Stimulated activated naive B cell treated with anti-CD40 and anti-IgM and Interleukin-4, amounts not matched to agents 10 μg/mL and 1 μg/mL and 100 μg/mL, for 72 hours (primary cell): ENCODE measurements around the gene CRACR2A.
A peak's percentile ranks its signal among the peaks of the same experiment; 100 is the strongest.

Experiments
- ATAC-seq, 2 donors: fragments of 150-1000 bp; cut with Tn5 transposase; replicated peaks; 2 replicates each; pipeline ENCODE4 v1.10.0; 2021; ENCODE audit warnings: moderate library complexity in 1 of 2
- DNase-seq: peaks from one replicate; pipeline ENCODE4 v3.0.0; 2021
- H3K27ac Mint-ChIP-seq: one replicate; pipeline ENCODE4 v1.8.0; 2022; ENCODE audit warnings: mild to moderate bottlenecking, mixed read lengths
- H3K27me3 Mint-ChIP-seq, 2 donors: one replicate each; pipeline ENCODE4 v1.8.0; 2022; ENCODE audit warnings: mixed read lengths in 2 of 2
- H3K36me3 Mint-ChIP-seq, 2 donors: one replicate each; pipeline ENCODE4 v1.8.0; 2022; ENCODE audit warnings: mixed read lengths in 2 of 2, mild to moderate bottlenecking in 1 of 2
- H3K4me1 Mint-ChIP-seq, 2 donors: one replicate each; pipeline ENCODE4 v1.8.0; 2022; ENCODE audit warnings: mixed read lengths in 2 of 2, mild to moderate bottlenecking in 1 of 2
- H3K4me3 Mint-ChIP-seq, 2 donors: one replicate each; pipeline ENCODE4 v1.8.0; 2022; ENCODE audit warnings: mild to moderate bottlenecking in 2 of 2, mixed read lengths in 2 of 2, moderate library complexity in 1 of 2
- H3K9me3 Mint-ChIP-seq, 2 donors: one replicate each; pipeline ENCODE4 v1.8.0; 2022; ENCODE audit warnings: mixed read lengths in 2 of 2, mild to moderate bottlenecking in 1 of 2

Gene CRACR2A

DNA sequence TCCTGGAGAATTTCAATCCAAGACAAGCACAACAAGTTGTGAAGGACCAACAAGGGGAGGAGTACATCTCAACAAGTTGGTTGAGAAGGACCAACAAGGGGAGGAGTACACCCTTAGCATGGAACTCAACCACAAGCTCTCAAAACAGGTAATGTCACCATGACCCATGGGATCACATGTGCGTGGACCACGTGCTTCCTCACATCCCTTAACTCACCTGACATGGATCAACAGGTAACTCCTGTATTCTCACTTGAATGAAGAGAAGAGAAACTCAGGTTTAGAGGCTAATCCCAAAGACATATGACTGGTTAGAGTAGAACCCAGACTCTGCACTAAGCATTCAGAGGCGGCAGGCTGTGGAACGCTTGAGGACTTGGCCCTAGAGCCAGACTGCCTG lies 6.2 kb downstream of the CRACR2A start:
- Mint-ChIP-seq H3K4me3 (no peak overlapping the region), H3K4me1 (peaks cover 22 to 26% of the 10 kb centered on the region in 2 donors)

DNA sequence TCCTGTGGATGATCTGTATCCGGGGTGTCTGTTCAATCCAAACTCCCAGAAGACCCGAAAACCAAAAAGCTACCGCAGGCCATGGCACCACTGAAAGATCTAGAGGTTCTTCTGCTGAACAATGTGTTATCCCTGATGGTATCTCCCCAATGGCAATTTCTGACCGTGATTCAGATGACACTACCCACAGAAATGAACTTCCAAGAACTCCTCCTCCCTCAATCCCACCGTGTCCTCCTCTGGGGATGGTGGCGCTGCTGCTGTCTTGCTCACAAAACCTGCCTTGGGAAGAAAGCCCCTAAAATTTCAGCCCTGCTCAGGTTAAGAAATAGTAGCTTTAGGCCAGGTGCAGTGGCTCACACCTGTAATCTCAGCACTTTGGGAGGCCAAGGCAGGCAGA lies 7.8 kb downstream of the CRACR2A start:
- Mint-ChIP-seq H3K27ac (no peak overlapping the region), H3K4me1 (peaks cover 13 to 20% of the 10 kb centered on the region in 2 donors), H3K27me3 (no peaks in the 10 kb centered on the region), H3K4me3 (no peak overlapping the region), H3K36me3 (peaks cover 40 to 58% of the 10 kb centered on the region in 2 donors), H3K9me3 (no peaks in the 10 kb centered on the region)
- ATAC-seq (no peak), DNase-seq (no peak)

More for the DNA sequence above, 6.2 kb downstream of the CRACR2A start:
- Mint-ChIP-seq H3K27ac (no peak overlapping the region), H3K36me3 (peaks cover 41 to 62% of the 10 kb centered on the region in 2 donors), H3K27me3 (no peaks in the 10 kb centered on the region), H3K9me3 (no peaks in the 10 kb centered on the region)
- DNase-seq: no peak
- no peak for ATAC-seq

DNA sequence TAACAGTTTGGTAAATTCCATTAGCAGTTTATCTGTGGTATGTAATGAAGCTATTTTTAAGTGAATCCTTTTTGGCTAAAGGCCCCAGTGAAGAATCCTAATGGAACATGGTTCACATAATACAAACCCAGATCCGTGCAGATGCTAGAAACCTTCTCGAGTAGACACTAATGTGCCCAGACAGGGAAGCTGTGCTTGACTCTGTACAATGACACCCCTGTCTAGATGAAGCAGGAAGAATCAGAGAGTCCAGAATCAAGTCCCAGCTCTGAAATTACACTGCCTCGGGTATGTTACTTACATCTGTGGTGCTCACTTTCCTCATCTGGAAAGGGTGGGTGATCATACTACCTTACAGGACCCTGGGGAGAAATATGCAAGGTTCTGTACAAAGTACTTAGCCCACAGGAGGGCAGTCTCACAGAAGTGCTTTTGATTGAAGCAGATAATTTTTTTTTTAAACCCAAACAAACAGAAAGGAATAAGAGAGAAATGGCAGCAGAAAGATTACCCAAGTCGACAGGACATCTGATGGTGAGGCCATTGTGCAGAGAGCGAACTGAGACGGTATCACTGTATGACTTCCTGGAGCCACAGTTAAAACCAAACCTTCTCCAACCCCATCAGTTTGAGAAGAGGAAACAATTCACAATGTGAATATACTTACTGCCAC lies 8.5 kb downstream of the CRACR2A start:
- Mint-ChIP-seq H3K27me3 (no peaks in the 10 kb centered on the region), H3K4me1 (peaks cover 11 to 17% of the 10 kb centered on the region in 2 donors), H3K9me3 (no peaks in the 10 kb centered on the region), H3K4me3 (no peak overlapping the region), H3K27ac (no peak overlapping the region), H3K36me3 (peaks cover 41 to 56% of the 10 kb centered on the region in 2 donors)
- ATAC-seq: no peak
- no peak for DNase-seq

DNA sequence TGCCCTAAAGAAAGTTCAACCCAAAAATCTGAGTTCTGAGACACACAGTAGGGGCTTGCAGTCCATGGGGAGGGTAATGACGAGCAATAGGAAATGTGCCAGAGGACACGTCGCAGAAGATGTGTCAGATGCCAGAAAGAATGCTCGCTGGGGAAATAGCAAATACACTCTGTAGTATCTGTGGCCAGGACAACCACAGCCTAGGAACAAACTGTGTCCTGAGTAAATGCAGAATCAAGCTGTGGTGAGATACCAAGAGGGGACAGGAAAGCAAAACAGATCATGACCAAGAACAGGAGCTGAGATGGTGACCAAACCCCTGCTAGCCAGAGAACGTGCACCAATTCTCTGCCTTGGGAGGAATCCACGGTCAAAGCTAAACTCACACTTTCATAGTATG lies 9.1 kb downstream of the CRACR2A start:
- DNase-seq: no peak
- H3K4me1 Mint-ChIP-seq: peaks cover 10 to 15% of the 10 kb centered on the region in 2 donors

DNA sequence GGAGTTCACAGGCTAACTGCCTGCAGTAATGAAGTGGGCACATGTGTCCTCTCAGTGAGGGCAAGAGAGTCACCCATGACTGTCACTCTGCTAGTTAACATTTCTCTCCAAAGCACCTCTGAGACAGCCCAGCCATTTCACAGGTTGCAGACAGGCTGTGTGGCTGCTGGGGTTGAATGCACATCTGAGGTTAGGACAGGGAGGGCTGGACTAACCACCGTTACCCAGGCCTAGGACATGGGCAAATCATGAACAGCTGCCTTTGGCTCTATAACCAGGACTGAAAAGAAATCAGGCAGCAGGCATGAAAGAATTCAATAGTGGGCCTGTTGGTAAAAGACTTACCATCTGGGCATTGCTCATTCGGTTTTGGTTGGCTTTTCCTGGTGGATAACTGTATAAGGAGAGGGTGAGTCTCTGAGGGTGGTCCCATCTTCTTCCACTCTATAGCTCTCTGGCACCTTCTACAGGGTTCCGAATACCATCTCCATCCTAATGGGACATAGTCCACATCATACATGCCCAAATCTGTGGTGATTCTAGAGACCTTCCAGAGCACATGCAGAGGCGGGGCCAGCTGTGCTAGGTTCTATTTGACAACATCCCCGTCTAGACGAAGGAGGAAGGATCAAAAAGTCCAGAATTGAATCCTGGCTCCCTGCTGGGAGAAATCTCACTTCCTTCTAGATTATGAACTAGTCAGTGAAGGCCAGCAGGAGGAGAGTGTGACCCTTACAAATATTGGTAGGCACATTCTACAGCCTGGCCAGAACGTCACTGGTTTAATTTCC lies 10.8 kb downstream of the CRACR2A start:
- Mint-ChIP-seq H3K4me3 (no peak overlapping the region), H3K36me3 (peaks cover 35 to 45% of the 10 kb centered on the region in 2 donors), H3K4me1 (peaks cover 10 to 15% of the 10 kb centered on the region in 2 donors), H3K9me3 (no peaks in the 10 kb centered on the region), H3K27ac (no peak overlapping the region), H3K27me3 (no peaks in the 10 kb centered on the region)
- DNase-seq (no peak), ATAC-seq (no peak)

More for the DNA sequence above, 9.1 kb downstream of the CRACR2A start:
- Mint-ChIP-seq H3K4me3 (no peak overlapping the region), H3K36me3 (peaks cover 43 to 54% of the 10 kb centered on the region in 2 donors), H3K27me3 (no peaks in the 10 kb centered on the region), H3K9me3 (no peaks in the 10 kb centered on the region), H3K27ac (no peak overlapping the region)
- ATAC-seq: no peak

DNA sequence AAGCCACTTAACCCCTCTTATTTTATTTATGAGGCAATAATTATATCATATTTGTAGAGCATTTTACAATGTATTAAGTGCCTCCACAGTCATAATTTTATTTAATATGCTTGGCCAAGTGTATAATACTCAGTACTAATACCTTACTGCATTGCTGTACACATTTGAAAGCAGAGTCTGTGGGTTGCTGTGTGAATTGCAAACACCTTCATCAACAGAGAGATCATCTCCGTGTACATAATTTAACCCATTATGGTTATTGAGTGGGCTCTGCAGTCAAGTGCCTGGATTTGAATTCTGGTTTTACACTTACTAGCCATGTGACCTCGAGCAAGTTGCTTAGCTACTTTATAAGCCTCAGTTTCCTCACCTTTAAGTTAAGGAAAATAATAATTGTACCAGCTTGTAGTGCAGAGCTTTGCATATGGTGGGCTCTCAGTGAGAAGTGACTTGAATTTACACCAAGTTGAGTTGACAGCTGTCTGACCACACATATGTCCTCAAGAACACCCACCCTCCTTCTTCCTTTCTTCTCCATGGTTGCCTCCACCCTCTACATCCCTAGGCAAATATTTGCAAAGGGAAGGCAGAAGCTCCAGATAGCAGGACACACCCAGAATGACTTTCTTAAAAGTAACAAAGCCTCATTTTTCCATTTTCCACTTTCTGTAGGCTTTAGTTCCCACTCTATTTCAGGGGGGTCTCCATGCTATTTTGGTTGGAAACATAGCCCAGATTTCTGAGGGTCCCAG lies 12.3 kb downstream of the CRACR2A start:
- H3K36me3 Mint-ChIP-seq: peaks cover 22 to 31% of the 10 kb centered on the region in 2 donors

DNA sequence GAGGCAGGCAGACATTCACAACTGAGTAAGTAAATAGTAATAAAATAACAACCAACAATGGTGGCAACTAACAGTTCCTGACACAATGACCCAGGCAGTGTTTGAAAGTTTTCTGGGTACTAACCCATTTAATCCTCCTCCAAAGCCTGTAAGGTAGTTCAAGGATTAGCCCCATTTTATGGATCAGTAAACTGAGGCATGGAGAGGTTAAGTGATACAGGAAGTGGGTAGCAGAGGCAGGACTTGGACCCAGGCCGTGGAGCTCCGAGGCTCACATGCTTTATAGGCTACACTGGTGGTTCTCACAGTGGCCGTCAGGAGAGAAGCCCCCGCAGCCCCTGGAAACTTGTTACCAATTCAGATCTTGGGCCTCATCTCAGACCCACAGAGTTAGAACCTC lies 17.5 kb downstream of the CRACR2A start:
- H3K36me3 Mint-ChIP-seq: peaks cover 6 to 13% of the 10 kb centered on the region in 2 donors
- H3K27ac Mint-ChIP-seq: no peak overlapping the region
- no peak overlapping the region for H3K4me3 Mint-ChIP-seq
- DNase-seq: no peak
- no peaks in the 10 kb centered on the region for H3K27me3 Mint-ChIP-seq
- H3K9me3 Mint-ChIP-seq: no peaks in the 10 kb centered on the region
- ATAC-seq: no peak
- no peaks in the 10 kb centered on the region for H3K4me1 Mint-ChIP-seq

More for the DNA sequence above, 12.3 kb downstream of the CRACR2A start:
- Mint-ChIP-seq H3K9me3 (no peaks in the 10 kb centered on the region), H3K27me3 (no peaks in the 10 kb centered on the region), H3K27ac (peak overlapping the region; percentile 59), H3K4me3 (no peak overlapping the region), H3K4me1 (peaks cover 10 to 15% of the 10 kb centered on the region in 2 donors)
- no peak for DNase-seq
- ATAC-seq: no peak

DNA sequence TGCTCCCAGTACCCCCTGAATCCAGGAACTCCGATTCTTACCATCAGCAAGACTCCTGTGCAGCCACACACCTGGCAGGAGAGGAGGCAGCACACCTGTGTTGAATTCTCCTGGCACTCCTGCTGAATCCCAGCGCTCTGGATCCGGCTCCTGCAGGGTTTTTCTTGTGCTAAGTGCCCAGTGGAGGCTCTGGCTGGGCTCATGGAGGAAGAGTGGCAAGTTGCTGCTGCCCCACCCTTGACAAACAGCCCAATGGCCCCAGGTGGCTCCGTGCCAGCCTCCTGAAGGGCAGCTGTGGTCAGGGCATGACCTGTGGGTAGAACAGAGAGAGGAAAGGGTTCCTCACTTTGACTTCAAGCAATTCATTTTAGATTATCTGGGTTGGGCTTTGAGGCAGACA lies 20.0 kb downstream of the CRACR2A start:
- no peaks in the 10 kb centered on the region for H3K9me3 Mint-ChIP-seq
- H3K4me3 Mint-ChIP-seq: no peak overlapping the region
- H3K4me1 Mint-ChIP-seq: peaks cover 6 to 7% of the 10 kb centered on the region in 2 donors
- H3K27me3 Mint-ChIP-seq: no peaks in the 10 kb centered on the region
- DNase-seq: no peak
- no peak for ATAC-seq
- H3K27ac Mint-ChIP-seq: no peak overlapping the region
- peaks cover 24 to 35% of the 10 kb centered on the region in 2 donors for H3K36me3 Mint-ChIP-seq

DNA sequence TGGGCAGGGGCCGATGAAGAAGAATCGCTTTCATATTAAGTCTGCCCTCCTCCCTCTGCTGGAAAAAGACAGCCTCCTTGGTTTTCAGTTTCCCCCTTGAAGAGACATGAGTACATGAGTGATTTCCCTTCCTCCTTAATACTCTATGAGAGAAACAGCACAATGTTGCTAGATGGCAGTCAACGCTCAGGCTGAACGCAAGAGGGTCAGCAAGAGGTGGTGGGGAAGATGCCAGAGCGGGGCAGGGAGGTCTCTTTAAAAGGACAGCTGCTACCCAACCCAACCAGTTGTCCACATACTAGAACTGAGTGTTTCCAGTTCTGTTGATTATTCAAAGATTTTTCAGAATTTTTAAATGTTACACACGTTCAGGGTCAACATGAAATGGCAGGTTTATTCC lies 22.8 kb downstream of the CRACR2A start:
- ATAC-seq (no peak), DNase-seq (no peak)
- H3K4me3 Mint-ChIP-seq: no peak overlapping the region
- peaks cover 6 to 9% of the 10 kb centered on the region in 2 donors for H3K4me1 Mint-ChIP-seq
- no peak overlapping the region for H3K27ac Mint-ChIP-seq
- no peaks in the 10 kb centered on the region for H3K9me3 Mint-ChIP-seq
- H3K36me3 Mint-ChIP-seq: peaks cover 37 to 52% of the 10 kb centered on the region in 2 donors
- no peaks in the 10 kb centered on the region for H3K27me3 Mint-ChIP-seq

DNA sequence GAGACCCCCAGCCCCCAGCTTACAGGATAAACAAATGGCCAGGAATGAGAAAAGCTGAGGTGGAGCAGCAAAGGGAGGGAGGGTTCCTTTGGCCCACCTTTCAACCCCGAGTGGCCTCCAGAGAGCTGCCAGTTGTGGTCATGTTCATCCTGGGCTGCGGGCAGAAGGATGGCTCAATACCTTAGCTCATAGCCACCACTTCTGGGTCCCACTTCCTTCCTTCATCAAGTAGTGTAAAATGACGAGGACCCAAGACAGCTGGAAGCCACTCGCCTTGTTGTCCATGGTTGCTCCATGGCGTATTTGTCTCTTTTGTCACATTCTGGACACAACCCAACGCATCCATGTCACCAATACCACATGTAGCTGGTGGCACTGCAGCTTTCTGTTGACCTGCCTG lies 24.2 kb downstream of the CRACR2A start:
- Mint-ChIP-seq H3K36me3 (peaks cover 41 to 60% of the 10 kb centered on the region in 2 donors), H3K4me3 (no peak overlapping the region), H3K27me3 (no peaks in the 10 kb centered on the region), H3K4me1 (peaks cover 6 to 9% of the 10 kb centered on the region in 2 donors), H3K27ac (no peak overlapping the region), H3K9me3 (no peaks in the 10 kb centered on the region)
- no peak for DNase-seq
- peak; percentile 48 to 54 for ATAC-seq

DNA sequence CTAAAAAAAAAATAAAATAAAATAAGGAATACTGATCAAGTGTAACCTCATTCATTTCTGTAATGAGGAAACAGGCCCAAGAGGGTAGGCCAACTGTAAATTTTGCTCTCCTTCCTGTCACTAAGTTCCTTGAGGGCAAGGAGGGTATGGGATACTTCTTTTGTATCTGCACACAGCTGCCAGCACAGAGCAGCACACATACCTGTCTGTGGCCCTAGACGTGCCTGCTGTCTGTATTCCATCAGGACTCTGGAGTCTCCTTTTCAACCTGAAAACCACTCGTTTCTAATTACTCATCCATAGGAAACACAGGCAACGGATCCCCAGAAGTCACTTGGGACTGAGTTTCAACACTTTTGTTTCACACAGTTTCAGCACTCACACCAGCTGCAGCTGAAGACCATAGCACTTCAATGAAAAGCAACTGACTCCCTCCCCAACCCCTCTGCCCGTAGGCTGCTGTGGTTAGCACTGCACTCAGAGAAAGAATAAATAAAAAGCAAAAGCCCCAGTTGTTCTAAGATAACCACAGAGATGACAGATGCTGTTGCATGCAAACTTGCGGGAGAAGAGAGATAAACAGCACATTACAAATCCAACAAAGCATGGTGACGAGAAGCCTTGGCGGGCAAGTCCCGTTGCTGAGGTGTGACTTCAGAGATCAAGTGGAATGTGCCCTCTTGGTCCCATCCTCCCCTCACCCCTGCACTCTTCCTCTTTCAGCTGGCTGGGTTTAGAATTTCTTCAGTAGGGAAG lies 24.9 kb downstream of the CRACR2A start:
- ATAC-seq (peak; percentile 66 to 84), DNase-seq (no peak)
- Mint-ChIP-seq H3K4me3 (no peak overlapping the region), H3K9me3 (no peaks in the 10 kb centered on the region), H3K36me3 (peaks cover 46 to 67% of the 10 kb centered on the region in 2 donors), H3K4me1 (peaks cover 6 to 9% of the 10 kb centered on the region in 2 donors), H3K27ac (no peak overlapping the region), H3K27me3 (no peaks in the 10 kb centered on the region)

DNA sequence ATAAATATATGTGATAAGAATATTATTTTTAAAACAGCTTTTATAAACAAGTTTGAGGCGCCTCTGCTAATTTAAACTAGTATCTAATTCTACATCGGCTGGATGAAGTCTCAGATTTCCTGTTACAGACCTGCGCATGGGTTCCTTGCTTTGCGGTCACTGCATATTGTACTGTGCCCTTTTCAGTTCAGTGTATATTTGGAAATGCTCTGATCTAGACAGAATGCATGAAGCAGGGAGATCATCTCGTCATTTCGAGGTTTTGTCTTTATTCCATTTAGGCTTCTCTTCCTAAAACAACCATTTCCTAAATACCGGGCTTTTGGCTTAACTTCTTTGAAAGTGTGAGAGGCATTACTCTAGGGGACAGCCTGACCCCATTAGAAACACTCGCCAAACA lies 25.6 kb downstream of the CRACR2A start:
- peaks cover 6 to 9% of the 10 kb centered on the region in 2 donors for H3K4me1 Mint-ChIP-seq
- no peak overlapping the region for H3K27ac Mint-ChIP-seq
- H3K9me3 Mint-ChIP-seq: no peaks in the 10 kb centered on the region
- no peak overlapping the region for H3K4me3 Mint-ChIP-seq
- DNase-seq (no peak), ATAC-seq (no peak)
- H3K36me3 Mint-ChIP-seq: peaks cover 52 to 73% of the 10 kb centered on the region in 2 donors
- no peaks in the 10 kb centered on the region for H3K27me3 Mint-ChIP-seq

DNA sequence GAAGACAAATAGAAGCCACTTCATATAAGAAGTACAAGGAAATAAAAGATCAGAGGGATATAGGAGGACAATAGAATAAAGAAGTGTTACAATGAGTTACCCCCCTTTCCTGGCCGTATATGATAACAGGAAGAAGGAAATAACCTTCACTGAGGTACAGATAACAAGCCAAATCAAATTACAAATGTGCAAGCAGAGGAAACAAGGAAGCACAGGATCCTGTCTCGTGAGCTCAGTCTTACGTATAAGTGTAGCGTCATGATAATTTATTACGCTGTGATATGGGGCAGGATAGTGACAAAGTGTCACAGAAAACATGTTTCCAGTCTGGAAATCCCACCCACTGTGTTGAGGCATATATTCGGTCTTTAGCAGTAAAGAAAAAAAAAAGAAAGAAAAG lies 26.5 kb downstream of the CRACR2A start:
- no peaks in the 10 kb centered on the region for H3K9me3 Mint-ChIP-seq
- H3K36me3 Mint-ChIP-seq: peaks cover 54 to 76% of the 10 kb centered on the region in 2 donors
- no peak overlapping the region for H3K4me3 Mint-ChIP-seq
- peaks cover 6 to 9% of the 10 kb centered on the region in 2 donors for H3K4me1 Mint-ChIP-seq
- H3K27ac Mint-ChIP-seq: no peak overlapping the region
- DNase-seq: no peak
- H3K27me3 Mint-ChIP-seq: no peaks in the 10 kb centered on the region
- no peak for ATAC-seq
